Esophagus squamous epithelium (tissue), 5 donors: Measurements from ENCODE around the gene KLHL36. TPM values are rescaled to one million over a fixed set of nuclear protein-coding genes. Genes with fewer than 3 reads are reported as not detected.

Source experiments
- DNase-seq: peaks from one replicate; lab custom pipeline; 2025; lab: John Stamatoyannopoulos, UW
- H3K27ac ChIP-seq, 4 donors: fragments of 200-600 bp; sonication (generic); one replicate each; pipeline ENCODE4 v1.5.1; 2016 to 2019; ENCODE audit warnings: mild to moderate bottlenecking in 1 of 4
- H3K27me3 ChIP-seq, 4 donors: fragments of 200-600 bp; sonication (generic); 1 replicate in 3 of 4; 2 replicates in 1 of 4; pipeline versions ENCODE4 v1.5.1 to v1.6.0; 2017 to 2021; ENCODE audit warnings: antibody characterized with exemption in 1 of 4
- H3K36me3 ChIP-seq, 3 donors: fragments of 200-600 bp; sonication (generic); one replicate each; pipeline ENCODE4 v1.5.1; 2016 to 2019
- H3K4me1 ChIP-seq, 3 donors: fragments of 200-600 bp; sonication (generic); one replicate each; pipeline ENCODE4 v1.5.1; 2017 to 2019
- H3K4me3 ChIP-seq, 4 donors: fragments of 200-600 bp; sonication (generic); 1 replicate in 3 of 4; 2 replicates in 1 of 4; pipeline ENCODE4 v1.5.1; 2016 to 2019; ENCODE audit warnings: mild to moderate bottlenecking in 2 of 4, moderate library complexity in 1 of 4
- H3K9me3 ChIP-seq, 3 donors: fragments of 200-600 bp; sonication (generic); one replicate each; pipeline ENCODE4 v1.5.1; 2016 to 2019
- CTCF ChIP-seq, 6 experiments: fragments of 450-650 bp in 4 of 6; fragments of 200-600 bp in 2 of 6; sonication (generic) in 2 of 6; IDR thresholded peaks; one replicate each; pipeline ENCODE4 v1.5.1; 2016 to 2019; ENCODE audit warnings: antibody characterized with exemption in 6 of 6, mild to moderate bottlenecking in 4 of 6, moderate library complexity in 4 of 6
- POLR2A ChIP-seq, 4 donors: fragments of 450-650 bp; IDR thresholded peaks; one replicate each; pipeline ENCODE4 v1.6.1; 2017; ENCODE audit warnings: antibody characterized with exemption in 4 of 4, mild to moderate bottlenecking in 4 of 4, moderate library complexity in 3 of 4
- WGBS, 2 donors: methylation state at CpG; one replicate each; pipeline ENCODE4 v1.1.5; 2018; 5-methylcytosine and 5-hydroxymethylcytosine counted together
- intact Hi-C: fragments of 100-400 bp; cut with DNase I; formaldehyde crosslinking; loops from one replicate; pipeline ENCODE4 v1.15.0; 2022
- total RNA-seq, 4 donors: library from RNA; depleted of rRNA; stranded (reverse); fragments of >200 nt; gene quantifications; one replicate each; pipeline ENCODE4 v1.1.0, GENCODE V29; 2016
- donor health status: DM: yes; HTN: yes; CAD: no.

Gene KLHL36
- total RNA-seq, 4 donors from 2014 or later: 28.7 to 58.6 (median 40.1) TPM

GRCh38 chr16:84607694-84608093, 40.6 kb upstream of the KLHL36 start:
- Histone ChIP-seq H3K4me3 (no peak overlapping the region), H3K36me3 (no peaks in the 10 kb centered on the region), H3K9me3 (no peaks in the 10 kb centered on the region), H3K27me3 (no peaks in the 10 kb centered on the region), H3K27ac (peak overlapping the region in 3 of 4 donors; percentile 31 to 60 (median 52)), H3K4me1 (peaks cover 8 to 67% (median 10%) of the 10 kb centered on the region in 3 donors)
- intact Hi-C loops: loop anchor here (5.0 kb wide), 1 partner anchor 85 kb away; no protein-coding TSS in a partner anchor
- DNase-seq: no peak
- WGBS, 2 donors: 37 to 45% methylated on average over 7 of the region's 7 CpGs
- TF ChIP-seq POLR2A (IDR thresholded peaks at IDR 0.05): peak in 1 of 4 donors; percentile 43
- TF ChIP-seq CTCF (IDR thresholded peaks at IDR 0.05): no peak

GRCh38 chr16:84608282-84608681, 40.0 kb upstream of the KLHL36 start:
- Histone ChIP-seq H3K27ac (peak overlapping the region in 2 of 4 donors; percentile 52 to 60), H3K4me3 (no peak overlapping the region), H3K27me3 (no peaks in the 10 kb centered on the region), H3K9me3 (no peaks in the 10 kb centered on the region), H3K4me1 (peaks cover 4 to 61% (median 4%) of the 10 kb centered on the region in 3 donors), H3K36me3 (no peaks in the 10 kb centered on the region)
- intact Hi-C loops: loop anchor here (5.0 kb wide), 1 partner anchor 86 kb away; no protein-coding TSS in a partner anchor
- no peak for TF ChIP-seq CTCF (IDR thresholded peaks at IDR 0.05)
- TF ChIP-seq POLR2A (IDR thresholded peaks at IDR 0.05): no peak
- no peak for DNase-seq
- WGBS, 2 donors: 71 to 75% methylated on average over 4 to 6 of the region's 6 CpGs

GRCh38 chr16:84609563-84610177, 38.6 kb upstream of the KLHL36 start:
- Histone ChIP-seq H3K4me1 (peaks cover 5 to 59% (median 6%) of the 10 kb centered on the region in 3 donors), H3K27me3 (no peaks in the 10 kb centered on the region), H3K9me3 (no peaks in the 10 kb centered on the region), H3K4me3 (no peak overlapping the region), H3K27ac (peak overlapping the region in 2 of 4 donors; percentile 34 to 60), H3K36me3 (no peaks in the 10 kb centered on the region)
- no peak for TF ChIP-seq POLR2A (IDR thresholded peaks at IDR 0.05)
- no peak for TF ChIP-seq CTCF (IDR thresholded peaks at IDR 0.05)
- intact Hi-C loops: loop anchor here (5.0 kb wide), 1 partner anchor 87 kb away; no protein-coding TSS in a partner anchor
- DNase-seq: no peak
- 61 to 65% methylated on average over 6 of the region's 6 CpGs for WGBS, 2 donors

- Histone ChIP-seq H3K27me3 (no peaks in the 10 kb centered on the region), H3K4me1 (peaks cover 9 to 64% (median 10%) of the 10 kb centered on the region in 3 donors), H3K27ac (no peak overlapping the region), H3K9me3 (no peaks in the 10 kb centered on the region), H3K36me3 (no peaks in the 10 kb centered on the region), H3K4me3 (no peak overlapping the region)
- WGBS, 2 donors: 75 to 100% methylated on average over 1 of the region's 1 CpG
- DNase-seq: no peak
- intact Hi-C loops: no loop called here
- TF ChIP-seq POLR2A (IDR thresholded peaks at IDR 0.05): no peak
- TF ChIP-seq CTCF (IDR thresholded peaks at IDR 0.05): no peak
Measured at GRCh38 chr16:84610376-84610775, 37.9 kb upstream of the KLHL36 start.

GRCh38 chr16:84611041-84611440, 37.3 kb upstream of the KLHL36 start:
- Histone ChIP-seq H3K4me1 (peaks cover 9 to 69% (median 11%) of the 10 kb centered on the region in 3 donors), H3K27me3 (no peaks in the 10 kb centered on the region), H3K27ac (no peak overlapping the region), H3K36me3 (no peaks in the 10 kb centered on the region), H3K9me3 (no peaks in the 10 kb centered on the region), H3K4me3 (no peak overlapping the region)
- WGBS, 2 donors: 56 to 74% methylated on average over 3 to 4 of the region's 4 CpGs
- no peak for DNase-seq
- intact Hi-C loops: no loop called here
- TF ChIP-seq POLR2A (IDR thresholded peaks at IDR 0.05) (no peak), CTCF (IDR thresholded peaks at IDR 0.05) (no peak)
